ENCODE data around the gene PHIP. TPM values are rescaled to one million over a fixed set of nuclear protein-coding genes. Genes with fewer than 3 reads are reported as not detected.

PHIP gene
- total RNA-seq, 2 experiments from 2014 or later: 24.8 to 25.5 TPM

DNA sequence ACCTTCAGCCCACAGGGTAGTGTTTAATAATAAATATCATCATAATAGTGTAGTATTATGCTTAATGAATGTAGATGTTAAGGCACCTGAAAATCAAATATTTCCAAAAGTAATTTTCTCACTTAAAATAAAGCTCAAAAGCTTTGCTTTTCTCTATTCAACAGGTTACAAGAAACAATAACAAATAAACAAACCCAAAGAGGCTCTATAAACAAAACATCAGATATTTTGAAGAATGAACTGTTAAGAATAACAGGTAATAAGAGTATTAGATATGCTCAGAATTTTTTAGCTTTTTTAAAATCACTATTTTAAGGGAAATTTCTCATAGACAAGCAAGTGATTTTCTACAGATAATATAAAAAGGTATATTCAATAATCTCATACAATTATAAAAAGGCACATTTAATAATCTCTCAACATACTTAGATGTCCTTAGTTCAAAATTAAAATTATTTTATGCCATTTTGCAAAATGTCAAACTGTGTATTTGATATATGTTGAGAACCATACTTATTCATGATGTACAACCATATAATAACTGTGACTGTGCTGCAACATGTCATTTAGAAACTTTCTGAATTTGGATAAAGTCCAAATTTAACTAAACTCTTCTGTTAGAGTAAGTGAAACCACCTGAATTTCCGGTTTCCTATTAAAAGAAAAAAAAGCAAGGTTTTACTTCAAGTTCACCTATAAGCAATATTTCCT, 35.8 kb downstream of the PHIP start:
- CTCF ChIA-PET: interaction anchor here (0.6 to 1.8 kb wide), 4 partner anchors 16 to 165 kb away, joined by 3 to 5 read pairs (median 4); no protein-coding TSS in a partner anchor
- DNase-seq (no peak), ATAC-seq (peak; percentile 61)
- Mint-ChIP-seq H3K4me1 (peaks cover 61% of the 10 kb centered on the region), H3K4me3 (no peak overlapping the region), H3K27ac (no peak overlapping the region), H3K36me3 (ENCODE audit: low read depth) (peaks cover 38% of the 10 kb centered on the region), H3K27me3 (no peaks in the 10 kb centered on the region), H3K9me3 (ENCODE audit: low read depth) (no peaks in the 10 kb centered on the region)
- POLR2A ChIA-PET: no interaction called here
- intact Hi-C loops (cut with DNase I, micrococcal nuclease): loop anchor here in 1 of 2 experiments (10.0 kb wide), 1 partner anchor 293 kb away; no protein-coding TSS in a partner anchor

DNA sequence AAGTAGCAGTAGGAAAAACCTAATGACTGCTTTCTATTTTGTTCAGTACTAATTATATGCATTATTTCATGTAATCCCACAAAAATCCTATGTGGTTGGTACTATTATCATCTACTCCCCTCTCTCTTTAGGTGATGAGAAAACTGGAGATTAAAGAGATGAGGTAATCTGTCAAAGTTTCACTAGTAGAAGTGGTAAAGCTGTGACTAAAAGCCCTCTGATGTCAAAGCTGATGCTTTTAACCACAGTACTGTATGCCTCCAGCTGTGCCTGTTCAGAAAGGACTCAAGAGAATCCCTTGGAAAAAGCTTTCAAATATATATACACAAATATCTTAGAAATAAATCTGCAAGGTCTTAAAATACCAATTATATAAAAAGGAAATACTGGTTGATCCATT, 38.0 kb downstream of the PHIP start:
- ATAC-seq (peak; percentile 91), DNase-seq (peak; percentile 20)
- no peaks in the 10 kb centered on the region for H3K27me3 Mint-ChIP-seq
- H3K36me3 Mint-ChIP-seq (ENCODE audit: low read depth): peaks cover 51% of the 10 kb centered on the region
- intact Hi-C loops (cut with DNase I, micrococcal nuclease): loop anchor here (1.0 to 10.0 kb wide), 3 partner anchors 31 to 295 kb away; partner anchors contain the start of gene PHIP (in 1 of the 2)
- no peak overlapping the region for H3K27ac Mint-ChIP-seq
- CTCF ChIA-PET: interaction anchor here (1.0 kb wide), 1 partner anchor 288 kb away, joined by 4 read pairs; no protein-coding TSS in a partner anchor
- H3K4me1 Mint-ChIP-seq: peaks cover 66% of the 10 kb centered on the region
- no peaks in the 10 kb centered on the region for H3K9me3 Mint-ChIP-seq (ENCODE audit: low read depth)
- no peak overlapping the region for H3K4me3 Mint-ChIP-seq
- POLR2A ChIA-PET: no interaction called here

DNA sequence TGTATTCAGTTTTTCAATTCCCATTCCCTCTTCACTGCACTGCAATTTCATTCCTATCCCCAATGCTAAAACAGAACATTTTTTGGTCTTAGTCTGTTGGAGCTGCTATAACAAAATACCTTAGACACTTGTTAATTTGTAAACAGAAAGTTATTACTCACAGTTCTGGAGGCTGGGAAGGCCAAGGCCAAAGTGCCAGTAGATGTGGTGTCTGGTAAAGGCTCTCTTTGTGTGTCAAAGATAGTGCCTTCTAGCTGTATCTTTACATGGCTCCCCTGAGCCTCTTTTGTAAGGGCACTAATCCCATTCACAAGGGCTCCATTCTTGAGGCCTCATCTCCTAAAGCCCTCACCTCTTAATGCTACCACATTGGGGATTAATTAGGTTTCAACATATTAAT, 40.0 kb downstream of the PHIP start:
- no peaks in the 10 kb centered on the region for H3K27me3 Mint-ChIP-seq
- ChIA-PET CTCF (no interaction called here), POLR2A (no interaction called here)
- intact Hi-C loops (cut with DNase I, micrococcal nuclease): loop anchor here in 1 of 2 experiments (5.0 kb wide), 1 partner anchor 299 kb away; no protein-coding TSS in a partner anchor
- peaks cover 59% of the 10 kb centered on the region for H3K36me3 Mint-ChIP-seq (ENCODE audit: low read depth)
- no peaks in the 10 kb centered on the region for H3K9me3 Mint-ChIP-seq (ENCODE audit: low read depth)
- peaks cover 68% of the 10 kb centered on the region for H3K4me1 Mint-ChIP-seq
- ATAC-seq (no peak), DNase-seq (no peak)
- H3K4me3 Mint-ChIP-seq: no peak overlapping the region
- no peak overlapping the region for H3K27ac Mint-ChIP-seq

DNA sequence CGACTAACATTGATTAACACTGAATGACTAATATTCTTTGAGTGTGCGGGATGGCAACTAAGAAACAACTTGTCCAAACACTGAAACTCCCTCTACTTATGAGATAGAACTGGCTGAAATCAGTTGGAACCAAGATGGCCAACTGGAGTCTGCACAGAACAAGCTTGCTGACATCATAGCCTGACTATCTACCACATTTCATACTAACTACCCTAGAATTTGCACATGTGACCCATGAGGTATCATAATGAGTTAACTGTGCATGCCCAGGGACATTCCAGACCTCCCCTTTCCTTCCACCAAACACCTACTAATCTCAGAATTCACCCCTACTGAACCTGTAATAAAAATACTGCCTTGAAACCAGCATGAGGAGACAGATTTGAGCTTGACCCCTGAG, 43.2 kb downstream of the PHIP start:
- no peaks in the 10 kb centered on the region for H3K27me3 Mint-ChIP-seq
- ATAC-seq (peak; percentile 97), DNase-seq (peak; percentile 34)
- peaks cover 61% of the 10 kb centered on the region for H3K36me3 Mint-ChIP-seq (ENCODE audit: low read depth)
- H3K27ac Mint-ChIP-seq: peak overlapping the region; percentile 72
- no peak overlapping the region for H3K4me3 Mint-ChIP-seq
- intact Hi-C loops (cut with DNase I, micrococcal nuclease): loop anchor here in 1 of 2 experiments (1.0 to 5.0 kb wide), 2 partner anchors 36 to 302 kb away; no protein-coding TSS in a partner anchor
- peaks cover 70% of the 10 kb centered on the region for H3K4me1 Mint-ChIP-seq
- H3K9me3 Mint-ChIP-seq (ENCODE audit: low read depth): no peaks in the 10 kb centered on the region
- POLR2A ChIA-PET: interaction anchor here (0.9 to 1.9 kb wide), 2 partner anchors 42 to 43 kb away, joined by 3 to 6 read pairs; partner anchors contain the start of gene PHIP
- CTCF ChIA-PET: interaction anchor here (1.0 to 1.7 kb wide), 2 partner anchors 14 to 26 kb away, joined by 3 to 4 read pairs; no protein-coding TSS in a partner anchor

DNA sequence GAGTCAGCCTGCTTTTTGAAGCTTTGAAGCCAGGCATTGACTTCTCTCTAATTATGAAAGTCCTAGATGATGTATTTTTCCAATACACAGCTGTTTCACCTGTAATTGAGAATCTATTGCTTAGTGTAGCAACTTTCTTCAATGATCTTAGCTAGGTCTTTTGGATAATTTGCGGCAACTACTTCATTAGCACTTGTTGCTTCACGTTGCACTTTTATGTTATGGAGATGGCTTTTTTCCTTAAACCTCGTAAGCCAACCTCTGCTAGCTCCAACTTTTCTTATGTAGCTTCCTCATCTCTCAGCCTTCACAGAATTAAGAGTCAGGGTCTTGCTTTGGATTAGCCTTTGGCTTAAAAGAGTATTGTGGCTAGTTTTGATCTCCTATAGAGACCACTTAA, 44.8 kb downstream of the PHIP start:
- Mint-ChIP-seq H3K27me3 (no peaks in the 10 kb centered on the region), H3K4me1 (peaks cover 63% of the 10 kb centered on the region), H3K9me3 (ENCODE audit: low read depth) (no peaks in the 10 kb centered on the region), H3K27ac (no peak overlapping the region), H3K4me3 (no peak overlapping the region), H3K36me3 (ENCODE audit: low read depth) (peaks cover 54% of the 10 kb centered on the region)
- ATAC-seq (no peak), DNase-seq (no peak)
- CTCF ChIA-PET: interaction anchor here (0.6 to 0.9 kb wide), 3 partner anchors 14 to 888 kb away, joined by 3 read pairs; no protein-coding TSS in a partner anchor
- POLR2A ChIA-PET: interaction anchor here (1.9 kb wide), 1 partner anchor 45 kb away, joined by 6 read pairs; the partner anchor contains the start of gene PHIP
- intact Hi-C loops (cut with DNase I, micrococcal nuclease): no loop called here

DNA sequence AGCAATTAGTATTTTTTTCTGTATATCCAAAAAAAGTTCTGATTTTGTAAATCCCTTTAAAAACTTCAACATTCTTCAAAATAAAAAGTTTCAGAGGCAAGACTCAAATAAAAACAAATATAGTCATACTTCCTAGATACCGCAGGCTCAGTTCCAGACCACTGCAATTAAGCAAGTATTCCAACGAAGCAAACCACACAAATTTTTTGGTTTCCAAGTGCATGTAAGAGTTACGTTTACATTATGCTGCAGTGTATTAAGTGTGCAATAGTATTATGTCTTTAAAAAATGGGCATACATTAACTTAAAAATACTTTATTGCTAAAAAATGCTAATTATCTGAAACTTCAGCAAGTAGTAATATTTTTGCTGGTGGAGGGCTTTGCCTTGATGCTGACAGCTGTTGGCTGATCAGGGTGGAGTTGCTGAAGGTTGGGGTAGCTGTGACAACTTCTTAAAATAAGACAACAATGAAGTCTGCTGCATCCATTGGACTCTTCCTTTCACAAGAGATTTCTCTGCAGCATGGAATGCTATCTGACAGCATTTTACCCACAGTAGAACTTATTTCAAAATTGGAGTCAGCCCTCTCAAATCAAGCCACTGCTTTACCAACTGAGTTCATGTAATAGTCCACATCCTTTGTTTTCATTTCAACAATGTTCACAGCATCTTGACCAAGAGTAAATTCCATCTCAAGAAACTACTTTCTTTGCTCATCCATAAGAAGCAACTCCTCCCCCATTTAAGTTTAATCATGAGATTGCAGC, 46.0 kb downstream of the PHIP start:
- ATAC-seq (no peak), DNase-seq (no peak)
- Mint-ChIP-seq H3K9me3 (ENCODE audit: low read depth) (no peaks in the 10 kb centered on the region), H3K27ac (no peak overlapping the region), H3K4me1 (peaks cover 58% of the 10 kb centered on the region), H3K27me3 (no peaks in the 10 kb centered on the region), H3K36me3 (ENCODE audit: low read depth) (peaks cover 43% of the 10 kb centered on the region), H3K4me3 (no peak overlapping the region)
- ChIA-PET CTCF (interaction anchor here (0.9 kb wide), 1 partner anchor 13 kb away, joined by 3 read pairs; no protein-coding TSS in a partner anchor), POLR2A (no interaction called here)
- intact Hi-C loops (cut with DNase I, micrococcal nuclease): no loop called here

DNA sequence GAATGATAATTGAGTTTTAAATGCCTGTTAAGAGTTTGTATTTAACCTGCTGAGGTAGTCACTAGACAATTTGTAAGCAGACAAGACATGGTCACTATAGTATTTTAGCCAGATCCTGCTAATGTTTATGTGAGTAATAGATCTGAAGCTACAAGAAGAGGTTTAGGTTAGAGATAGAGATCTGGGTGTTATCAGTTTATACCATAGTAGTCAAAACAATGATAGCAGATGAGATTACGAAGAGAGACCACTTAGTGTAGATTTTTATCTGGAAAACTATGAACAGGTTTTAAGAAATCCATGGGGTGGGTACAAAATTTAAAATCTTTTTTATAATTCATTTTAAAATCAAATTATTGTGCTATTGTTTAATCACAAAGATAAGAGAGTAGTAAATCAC, 47.5 kb downstream of the PHIP start:
- ATAC-seq (no peak), DNase-seq (no peak)
- peaks cover 34% of the 10 kb centered on the region for H3K36me3 Mint-ChIP-seq (ENCODE audit: low read depth)
- ChIA-PET CTCF (no interaction called here), POLR2A (no interaction called here)
- intact Hi-C loops (cut with DNase I, micrococcal nuclease): no loop called here
- H3K4me3 Mint-ChIP-seq: no peak overlapping the region
- no peaks in the 10 kb centered on the region for H3K27me3 Mint-ChIP-seq
- H3K4me1 Mint-ChIP-seq: peaks cover 51% of the 10 kb centered on the region
- H3K9me3 Mint-ChIP-seq (ENCODE audit: low read depth): no peaks in the 10 kb centered on the region
- H3K27ac Mint-ChIP-seq: no peak overlapping the region

DNA sequence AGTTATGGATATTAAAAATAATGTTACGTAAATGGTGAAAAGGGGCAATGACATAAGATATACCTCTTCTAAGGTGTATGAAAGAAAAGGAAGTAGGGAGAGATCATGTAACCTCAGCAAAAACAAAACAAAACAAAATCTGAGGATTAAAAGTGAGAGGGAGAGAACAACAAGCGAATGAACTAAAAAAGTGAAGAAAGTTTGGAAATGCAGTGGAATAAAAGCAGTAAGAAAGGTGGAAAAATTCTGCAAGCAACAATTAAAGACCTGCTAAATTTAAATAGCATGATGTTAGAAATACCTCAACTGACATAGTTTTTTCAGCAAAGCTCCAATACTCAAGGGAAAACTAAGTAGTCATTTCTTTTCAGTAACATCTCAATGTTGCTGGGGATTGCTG, 48.0 kb downstream of the PHIP start:
- Mint-ChIP-seq H3K4me1 (peaks cover 48% of the 10 kb centered on the region), H3K9me3 (ENCODE audit: low read depth) (no peaks in the 10 kb centered on the region), H3K4me3 (no peak overlapping the region), H3K27me3 (no peaks in the 10 kb centered on the region), H3K27ac (no peak overlapping the region), H3K36me3 (ENCODE audit: low read depth) (peaks cover 31% of the 10 kb centered on the region)
- ChIA-PET POLR2A (no interaction called here), CTCF (no interaction called here)
- no peak for ATAC-seq
- DNase-seq: no peak
- intact Hi-C loops (cut with DNase I, micrococcal nuclease): no loop called here

DNA sequence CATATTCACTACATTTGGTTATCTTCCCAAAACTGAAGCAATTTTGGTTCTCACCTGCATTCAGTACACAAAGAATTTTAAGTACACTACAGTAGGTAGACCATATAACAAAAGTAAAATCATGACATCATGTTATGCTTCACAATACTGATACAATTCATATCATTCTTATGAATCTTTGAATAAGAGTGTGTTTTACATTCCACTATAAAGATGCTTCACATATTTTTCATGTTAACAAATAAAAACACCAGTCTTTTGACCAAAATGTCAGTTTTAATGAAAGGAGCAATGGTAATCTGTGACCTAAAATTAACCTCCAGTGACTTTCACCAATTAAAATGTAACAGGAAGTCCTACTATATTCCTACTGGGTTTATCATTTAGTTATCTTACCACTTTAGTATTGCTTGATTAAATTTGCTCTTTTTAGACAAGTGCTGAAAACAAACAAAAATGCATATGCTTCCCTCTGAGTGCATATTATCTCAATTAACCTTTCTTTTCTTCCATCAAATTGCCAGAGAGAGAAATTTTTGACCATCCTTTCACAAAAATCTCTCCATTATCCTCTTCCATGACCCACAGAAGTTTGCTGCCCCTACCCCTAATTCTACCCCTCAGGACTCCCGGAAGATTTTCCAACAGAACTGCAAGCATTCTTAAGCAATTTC, 49.3 kb downstream of the PHIP start:
- H3K27me3 Mint-ChIP-seq: no peaks in the 10 kb centered on the region
- ATAC-seq: no peak
- intact Hi-C loops (cut with DNase I, micrococcal nuclease): no loop called here
- no peaks in the 10 kb centered on the region for H3K9me3 Mint-ChIP-seq (ENCODE audit: low read depth)
- ChIA-PET CTCF (no interaction called here), POLR2A (no interaction called here)
- no peak for DNase-seq
- peaks cover 41% of the 10 kb centered on the region for H3K4me1 Mint-ChIP-seq
- H3K36me3 Mint-ChIP-seq (ENCODE audit: low read depth): peaks cover 27% of the 10 kb centered on the region
- H3K4me3 Mint-ChIP-seq: no peak overlapping the region
- peak overlapping the region; percentile 3 for H3K27ac Mint-ChIP-seq

DNA sequence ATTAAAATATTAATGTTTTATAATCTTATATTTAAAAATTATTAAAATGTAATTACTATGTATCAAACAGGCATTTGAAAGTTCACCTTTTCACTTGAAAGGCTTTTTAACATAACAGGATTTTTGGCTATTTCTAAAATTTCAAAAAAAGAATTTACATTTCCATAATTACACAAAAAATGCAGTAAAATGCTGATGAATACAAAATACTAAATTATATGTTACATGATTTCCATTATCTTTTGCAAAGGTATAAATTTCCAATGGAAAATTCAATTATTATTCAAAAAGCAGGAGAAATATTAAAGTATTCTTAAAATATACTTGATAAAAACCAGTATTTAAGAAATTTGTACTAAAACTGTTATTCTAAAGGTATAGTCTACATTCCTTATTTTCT, 66.1 kb downstream of the PHIP start:
- POLR2A ChIA-PET: no interaction called here
- H3K4me3 Mint-ChIP-seq: no peak overlapping the region
- no peak overlapping the region for H3K27ac Mint-ChIP-seq
- intact Hi-C loops (cut with DNase I, micrococcal nuclease): no loop called here
- no peak for ATAC-seq
- no peak for DNase-seq
- peaks cover 8% of the 10 kb centered on the region for H3K4me1 Mint-ChIP-seq
- CTCF ChIA-PET: no interaction called here
- peaks cover 14% of the 10 kb centered on the region for H3K36me3 Mint-ChIP-seq (ENCODE audit: low read depth)
- H3K9me3 Mint-ChIP-seq (ENCODE audit: low read depth): no peaks in the 10 kb centered on the region
- no peaks in the 10 kb centered on the region for H3K27me3 Mint-ChIP-seq

DNA sequence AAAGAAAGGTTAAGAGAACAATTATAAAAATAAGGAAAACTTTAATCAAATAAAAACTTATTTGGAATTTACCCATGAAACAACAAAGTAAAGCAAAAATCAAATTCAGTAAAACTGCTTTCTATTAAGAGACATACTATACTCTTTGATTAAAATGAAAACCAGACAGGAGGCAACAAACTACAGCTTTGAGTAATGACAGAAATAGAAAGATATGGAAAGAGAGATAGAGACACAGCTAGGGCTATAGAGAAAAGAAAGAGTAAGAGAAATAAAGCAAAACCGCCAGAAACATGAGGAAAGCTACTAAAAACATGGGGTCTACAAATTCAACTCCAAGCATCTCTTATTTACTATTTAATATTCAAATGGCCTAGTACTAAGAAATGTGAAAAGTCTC, 67.6 kb downstream of the PHIP start:
- ChIA-PET POLR2A (no interaction called here), CTCF (interaction anchor here (1.0 kb wide), 1 partner anchor 10 kb away, joined by 3 read pairs; no protein-coding TSS in a partner anchor)
- peaks cover 11% of the 10 kb centered on the region for H3K36me3 Mint-ChIP-seq (ENCODE audit: low read depth)
- no peak overlapping the region for H3K27ac Mint-ChIP-seq
- intact Hi-C loops (cut with DNase I, micrococcal nuclease): no loop called here
- no peak for ATAC-seq
- no peak for DNase-seq
- H3K4me1 Mint-ChIP-seq: peaks cover 11% of the 10 kb centered on the region
- H3K9me3 Mint-ChIP-seq (ENCODE audit: low read depth): no peaks in the 10 kb centered on the region
- H3K4me3 Mint-ChIP-seq: no peak overlapping the region
- no peaks in the 10 kb centered on the region for H3K27me3 Mint-ChIP-seq
